Measurements from ENCODE around the gene ABCC12.
"Not testable (repeated sequence)": the region's sequence is repeated elsewhere in the genome, so short reads cannot be mapped to it uniquely, and the experiment has no call there.

Gene ABCC12

GRCh38 chr16:48155926-48156789, at the start of gene ABCC12:
TSS of gene ABCC12 (minus strand) at chr16:48155993. CDS start at chr16:48146424, 9,569 bp downstream.
- no peak for DNase-seq

- no peak for DNase-seq
These were observed 49.0 kb upstream of the ABCC12 start for GRCh38 chr16:48204825-48205151.

- no peak for DNase-seq
These were observed 48.4 kb upstream of the ABCC12 start for GRCh38 chr16:48203974-48204824.

- DNase-seq: no peak
These were observed 45.9 kb upstream of the ABCC12 start for GRCh38 chr16:48201515-48202201.

- DNase-seq: no peak
These were observed 41.5 kb upstream of the ABCC12 start for GRCh38 chr16:48197294-48197693.

GRCh38 chr16:48194828-48195556, 39.2 kb upstream of the ABCC12 start:
- no peak for DNase-seq

GRCh38 chr16:48193846-48194245, 38.1 kb upstream of the ABCC12 start:
- no peak for DNase-seq

- DNase-seq: peak; percentile 13
These were observed 32.8 kb upstream of the ABCC12 start for GRCh38 chr16:48188449-48189102.

GRCh38 chr16:48187779-48188178, 32.0 kb upstream of the ABCC12 start:
- no peak for DNase-seq

- no peak for DNase-seq
These were observed 28.9 kb upstream of the ABCC12 start for GRCh38 chr16:48184681-48185080.

GRCh38 chr16:48182979-48183537, 27.3 kb upstream of the ABCC12 start:
- no peak for DNase-seq

- not testable (repeated sequence) for DNase-seq
These were observed 26.1 kb upstream of the ABCC12 start for GRCh38 chr16:48181746-48182520.

- DNase-seq: no peak
These were observed 25.2 kb upstream of the ABCC12 start for GRCh38 chr16:48180868-48181480.

- no peak for DNase-seq
These were observed 21.0 kb upstream of the ABCC12 start for GRCh38 chr16:48176635-48177408.

- DNase-seq: no peak
These were observed 18.1 kb upstream of the ABCC12 start for GRCh38 chr16:48173889-48174288.

- no peak for DNase-seq
These were observed 16.9 kb upstream of the ABCC12 start for GRCh38 chr16:48172682-48173081.

GRCh38 chr16:48169896-48170295, 14.1 kb upstream of the ABCC12 start:
- no peak for DNase-seq

- no peak for DNase-seq
These were observed 12.3 kb upstream of the ABCC12 start for GRCh38 chr16:48168075-48168474.

GRCh38 chr16:48166617-48167016, 10.8 kb upstream of the ABCC12 start:
- DNase-seq: not testable (repeated sequence)

Measured in KG1 (cell line).